ENCODE measurements around the gene ECD.

ECD gene

GRCh38 chr10:73206385-73206784 lies 38.6 kb upstream of the ECD start:
- no peak for DNase-seq (ENCODE audit: low read depth)
- H3K4me3 ChIP-seq (ENCODE audit: low read depth, low read length), result no peak overlapping the region
- no peak for TF ChIP-seq CTCF (IDR thresholded peaks at IDR 0.05; ENCODE audit: control insufficient read depth, extremely low read depth, insufficient read depth)

- no peak overlapping the region for H3K4me3 ChIP-seq (ENCODE audit: low read depth, low read length)
- no peak for TF ChIP-seq CTCF (IDR thresholded peaks at IDR 0.05; ENCODE audit: control insufficient read depth, extremely low read depth, insufficient read depth)
- DNase-seq (ENCODE audit: low read depth), result no peak
Measured at GRCh38 chr10:73205890-73206289, 38.1 kb upstream of the ECD start.

- DNase-seq (ENCODE audit: low read depth), result no peak
- H3K4me3 ChIP-seq (ENCODE audit: low read depth, low read length), result no peak overlapping the region
- TF ChIP-seq CTCF (IDR thresholded peaks at IDR 0.05; ENCODE audit: control insufficient read depth, extremely low read depth, insufficient read depth), result no peak
Measured at GRCh38 chr10:73205081-73205480, 37.3 kb upstream of the ECD start.

GRCh38 chr10:73190188-73190587 lies 22.4 kb upstream of the ECD start:
- no peak for TF ChIP-seq CTCF (IDR thresholded peaks at IDR 0.05; ENCODE audit: control insufficient read depth, extremely low read depth, insufficient read depth)
- no peak for DNase-seq (ENCODE audit: low read depth)
- H3K4me3 ChIP-seq (ENCODE audit: low read depth, low read length), result no peak overlapping the region

- no peak overlapping the region for H3K4me3 ChIP-seq (ENCODE audit: low read depth, low read length)
- TF ChIP-seq CTCF (IDR thresholded peaks at IDR 0.05; ENCODE audit: control insufficient read depth, extremely low read depth, insufficient read depth), result no peak
- DNase-seq (ENCODE audit: low read depth), result no peak
Measured at GRCh38 chr10:73186266-73186665, 18.5 kb upstream of the ECD start.

- TF ChIP-seq CTCF (IDR thresholded peaks at IDR 0.05; ENCODE audit: control insufficient read depth, extremely low read depth, insufficient read depth), result no peak
- no peak overlapping the region for H3K4me3 ChIP-seq (ENCODE audit: low read depth, low read length)
- no peak for DNase-seq (ENCODE audit: low read depth)
Measured at GRCh38 chr10:73183667-73184281, 16.0 kb upstream of the ECD start.

- no peak for DNase-seq (ENCODE audit: low read depth)
- no peak for TF ChIP-seq CTCF (IDR thresholded peaks at IDR 0.05; ENCODE audit: control insufficient read depth, extremely low read depth, insufficient read depth)
- H3K4me3 ChIP-seq (ENCODE audit: low read depth, low read length), result no peak overlapping the region
Measured at GRCh38 chr10:73182568-73182967, 14.8 kb upstream of the ECD start.

All from LNCaP clone FGC (cell line).